H1 (cell line): ENCODE data around the gene SEC61B. TPM values are rescaled to one million over a fixed set of nuclear protein-coding genes. Genes with fewer than 3 reads are reported as not detected.

Experiments
- CTCF ChIA-PET: fragments of 300-600 bp; sonication (Branson Sonifier 250); formaldehyde crosslinking; loops from one replicate; lab custom pipeline; 2021; ENCODE audit not compliant: partially characterized antibody; lab: Charles Lee
- POLR2A ChIA-PET: fragments of 300-600 bp; sonication (Branson Sonifier 250); formaldehyde crosslinking; loops from one replicate; lab custom pipeline; 2021; ENCODE audit warnings: inconsistent platforms; ENCODE audit not compliant: partially characterized antibody; lab: Charles Lee
- DNase-seq, 2 experiments: peaks; one replicate each; pipeline versions ENCODE4 v3.0.0 to v3.0.0-alpha.2; 2010 to 2022; ENCODE audit warnings: low spot score in 2 of 2, low read depth in 1 of 2, mixed read lengths in 1 of 2
- FAIRE-seq: peaks from 2 replicates; lab custom pipeline; 2011; peaks lifted over from hg19 to GRCh38; lab: Jason Lieb, UNC
- H2AFZ ChIP-seq: 2 replicates; pipeline ENCODE4 v1.8.1; 2012; ENCODE audit warnings: low read length, inconsistent platforms
- H2AK5ac ChIP-seq: 2 replicates; pipeline ENCODE4 v1.6.1; 2013; ENCODE audit warnings: low read depth, low read length
- H2BK120ac ChIP-seq: replicated peaks from 2 replicates; pipeline ENCODE3; 2013; ENCODE audit warnings: low read depth, low read length, inconsistent platforms
- H2BK12ac ChIP-seq: 2 replicates; pipeline ENCODE4 v1.6.1; 2013; ENCODE audit warnings: low read depth, low read length
- H2BK15ac ChIP-seq: 2 replicates; pipeline ENCODE4 v1.6.1; 2013; ENCODE audit warnings: low read length
- H2BK20ac ChIP-seq: 2 replicates; pipeline ENCODE4 v1.6.1; 2013; ENCODE audit warnings: low read length
- H2BK5ac ChIP-seq: 2 replicates; pipeline ENCODE4 v1.6.1; 2013; ENCODE audit warnings: low read depth, low read length
- H3K14ac ChIP-seq: 2 replicates; pipeline ENCODE4 v1.6.1; 2013; ENCODE audit warnings: inconsistent platforms; ENCODE audit not compliant: insufficient read length
- H3K18ac ChIP-seq: 2 replicates; pipeline ENCODE4 v1.6.1; 2013; ENCODE audit warnings: low read length; ENCODE audit errors: extremely low read depth
- H3K23ac ChIP-seq: 2 replicates; pipeline ENCODE4 v1.6.1; 2013; ENCODE audit warnings: inconsistent platforms; ENCODE audit not compliant: insufficient read length
- H3K23me2 ChIP-seq: 2 replicates; pipeline ENCODE4 v1.6.1; 2013; ENCODE audit warnings: low read depth, low read length
- H3K27ac ChIP-seq: 2 replicates; pipeline ENCODE4 v1.6.1; 2011; ENCODE audit warnings: low read depth, low read length, inconsistent platforms
- H3K27me3 ChIP-seq, 4 experiments: replicated peaks in 1 of 4; 1 replicate in 1 of 4; 2 replicates in 3 of 4; pipeline versions ENCODE4 v1.6.1 to v1.8.1; 2011 to 2013; ENCODE audit warnings: low read length in 3 of 4, mild to moderate bottlenecking in 3 of 4, inconsistent platforms in 2 of 4, mixed read lengths in 2 of 4, moderate library complexity in 1 of 4; ENCODE audit not compliant: control insufficient read depth in 3 of 4, insufficient read depth in 3 of 4; ENCODE audit errors: extremely low read depth in 1 of 4
- H3K36me3 ChIP-seq, 4 experiments: 2 replicates each; pipeline versions ENCODE4 v1.6.1 to v1.8.1; 2011 to 2013; ENCODE audit warnings: mild to moderate bottlenecking in 4 of 4, low read length in 3 of 4, moderate library complexity in 2 of 4, control low read depth in 1 of 4, inconsistent platforms in 1 of 4; ENCODE audit not compliant: insufficient read depth in 4 of 4, control insufficient read depth in 2 of 4
- H3K4ac ChIP-seq: replicated peaks from 2 replicates; pipeline ENCODE3; 2013; ENCODE audit warnings: low read length, low read depth, mixed read lengths, inconsistent platforms; ENCODE audit not compliant: insufficient read length
- H3K4me1 ChIP-seq, 4 experiments: replicated peaks in 1 of 4; 1 replicate in 1 of 4; 2 replicates in 3 of 4; pipeline versions ENCODE4 v1.6.1 to v1.8.1; 2011 to 2013; ENCODE audit warnings: low read length in 3 of 4, inconsistent platforms in 2 of 4, mixed read lengths in 1 of 4; ENCODE audit not compliant: insufficient read depth in 4 of 4, control insufficient read depth in 3 of 4
- H3K4me2 ChIP-seq, 2 experiments: 2 replicates each; pipeline versions ENCODE4 v1.6.1 to v1.8.1; 2011 to 2013; ENCODE audit warnings: low read depth in 2 of 2, low read length in 2 of 2, control low read depth in 1 of 2, inconsistent platforms in 1 of 2, mild to moderate bottlenecking in 1 of 2; ENCODE audit not compliant: insufficient read depth in 1 of 2
- H3K4me3 ChIP-seq, 4 experiments: fragments of 200-600, 300-600 bp in 1 of 4; sonication (generic), shearing (Covaris generic), sonication (Bioruptor Twin) in 1 of 4; 2 replicates each; pipeline versions ENCODE4 v1.5.1 to v1.8.1; 2011 to 2016; ENCODE audit warnings: low read length in 4 of 4, low read depth in 3 of 4, control low read depth in 2 of 4, inconsistent platforms in 2 of 4, mild to moderate bottlenecking in 2 of 4, mixed read lengths in 1 of 4, moderate library complexity in 1 of 4; ENCODE audit not compliant: insufficient read depth in 2 of 4; ENCODE audit errors: extremely low read depth in 1 of 4
- H3K56ac ChIP-seq: replicated peaks from 2 replicates; pipeline ENCODE3; 2013; ENCODE audit warnings: low read depth, mild to moderate bottlenecking, mixed read lengths, low read length, inconsistent platforms; ENCODE audit not compliant: insufficient read length
- H3K79me1 ChIP-seq: 2 replicates; pipeline ENCODE4 v1.6.1; 2013; ENCODE audit warnings: low read depth, low read length, control low read depth
- H3K79me2 ChIP-seq, 2 experiments: 2 replicates each; pipeline versions ENCODE4 v1.6.1 to v1.8.1; 2012 to 2013; ENCODE audit warnings: low read length in 2 of 2, mild to moderate bottlenecking in 2 of 2, inconsistent platforms in 1 of 2; ENCODE audit not compliant: insufficient read depth in 2 of 2, control insufficient read depth in 1 of 2
- H3K9ac ChIP-seq, 4 experiments: replicated peaks in 1 of 4; 1 replicate in 1 of 4; 2 replicates in 3 of 4; pipeline versions ENCODE4 v1.6.1 to v1.8.1; 2011 to 2013; ENCODE audit warnings: low read depth in 3 of 4, low read length in 3 of 4, control low read depth in 2 of 4, mild to moderate bottlenecking in 2 of 4, moderate library complexity in 2 of 4, inconsistent platforms in 1 of 4; ENCODE audit errors: extremely low read depth in 1 of 4
- H3K9me3 ChIP-seq, 2 experiments: 2 replicates each; pipeline versions ENCODE4 v1.6.1 to v1.8.1; 2012 to 2013; ENCODE audit warnings: mild to moderate bottlenecking in 2 of 2, moderate library complexity in 2 of 2, control low read depth in 1 of 2, inconsistent platforms in 1 of 2, low read depth in 1 of 2, low read length in 1 of 2, mixed read lengths in 1 of 2; ENCODE audit not compliant: insufficient read depth in 2 of 2
- H4K20me1 ChIP-seq, 2 experiments: replicated peaks in 1 of 2; 2 replicates each; pipeline versions ENCODE3 to v1.8.1; 2011 to 2013; ENCODE audit warnings: inconsistent platforms in 2 of 2, low read length in 2 of 2, mild to moderate bottlenecking in 1 of 2; ENCODE audit not compliant: insufficient read depth in 2 of 2, control insufficient read depth in 1 of 2
- H4K5ac ChIP-seq: 2 replicates; pipeline ENCODE4 v1.6.1; 2013; ENCODE audit warnings: low read length, low read depth, mixed read lengths, inconsistent platforms; ENCODE audit not compliant: insufficient read length
- H4K8ac ChIP-seq: 2 replicates; pipeline ENCODE4 v1.8.0; 2013; ENCODE audit warnings: mild to moderate bottlenecking, moderate library complexity, low read length, inconsistent platforms; ENCODE audit not compliant: insufficient read depth; ENCODE audit errors: extremely low read depth
- H4K91ac ChIP-seq: replicated peaks from 2 replicates; pipeline ENCODE3; 2013; ENCODE audit warnings: low read length, mixed read lengths, inconsistent platforms; ENCODE audit not compliant: insufficient read length
- NANOG ChIP-seq: IDR thresholded peaks from 2 replicates; pipeline ENCODE4 v1.6.1; 2011; ENCODE audit warnings: low read length, low read depth, mild to moderate bottlenecking, inconsistent platforms; ENCODE audit not compliant: insufficient read depth, poor library complexity, severe bottlenecking
- SUZ12 ChIP-seq: fragments of 200-600 bp; sonication (generic); IDR thresholded peaks from 2 replicates; pipeline ENCODE4 v1.6.1; 2012; ENCODE audit warnings: mild to moderate bottlenecking, inconsistent platforms, low read length, moderate library complexity, mixed read lengths
- WGBS, 2 experiments: shearing (Covaris generic) in 1 of 2; methylation state at CpG; one replicate each; pipeline versions ENCODE4 v1.1.6 to v1.1.7; 2013 to 2015; ENCODE audit warnings: low lambda C conversion rate in 2 of 2, mixed read lengths in 2 of 2, inconsistent platforms in 1 of 2, low coverage in 1 of 2, missing lambda C conversion rate in 1 of 2; ENCODE audit not compliant: insufficient replicate concordance in 2 of 2, insufficient coverage in 1 of 2, insufficient read length in 1 of 2; ENCODE audit errors: extremely low coverage in 1 of 2, missing lambda C conversion rate in 1 of 2; 5-methylcytosine and 5-hydroxymethylcytosine counted together
- polyA plus RNA-seq, 7 experiments: library from polyadenylated mRNA; depleted of rRNA in 3 of 7; stranded (reverse) in 5 of 7; unstranded in 2 of 7; fragments of >200 nt in 5 of 7; fragments of 200-250 nt in 2 of 7; gene quantifications; 1 replicate in 5 of 7; 2 replicates in 1 of 7; 4 replicates in 1 of 7; pipeline versions ENCODE4 v1.2.1 to v1.2.3, GENCODE V29; 2011 to 2013; ENCODE audit warnings: missing spikeins in 2 of 7, mixed read lengths in 2 of 7
- total RNA-seq: library from RNA; stranded (reverse); fragmentation: NEBNext Ultra II Directional; extraction: Animal tissue kit (Norgen Biotek cat#: 25700); gene quantifications from 2 replicates; pipeline ENCODE4 v1.2.1, GENCODE V29; 2021

SEC61B gene
- total and polyA plus RNA-seq, 2 of the 8 experiments (the other 6 are each of a cell fraction or from before 2014, with no cell fraction given): 155 to 379 TPM

GRCh38 chr9:99189186-99189585 lies 32.9 kb upstream of the SEC61B start:
- TF ChIP-seq NANOG (no peak), SUZ12 (no peak)
- TF ChIP-seq, all 59 proteins: peak for 0
- H4K91ac ChIP-seq: no peak overlapping the region
- CTCF ChIA-PET: interaction anchor here (1.0 to 9.4 kb wide), 5 partner anchors 9 to 137 kb away, joined by 3 to 105 read pairs (median 4); no protein-coding TSS in a partner anchor

More at GRCh38 chr9:99189186-99189585, 32.9 kb upstream of the SEC61B start:
- Histone ChIP-seq H2AK5ac (no peak overlapping the region), H3K18ac (no peak overlapping the region), H3K4ac (no peak overlapping the region), H3K23ac (no peak overlapping the region), H3K9me3 (no peaks in the 10 kb centered on the region), H3K27me3 (no peaks in the 10 kb centered on the region), H3K56ac (no peak overlapping the region), H2BK20ac (no peak overlapping the region), H3K36me3 (no peaks in the 10 kb centered on the region), H2BK5ac (no peak overlapping the region), H3K79me1 (no peaks in the 10 kb centered on the region), H3K79me2 (no peaks in the 10 kb centered on the region), H3K4me2 (no peak overlapping the region), H4K5ac (no peak overlapping the region), H3K23me2 (no peaks in the 10 kb centered on the region), H2BK120ac (no peak overlapping the region), H3K14ac (no peak overlapping the region), H3K9ac (no peak overlapping the region), H2BK15ac (no peak overlapping the region), H2AFZ (no peak overlapping the region), H3K27ac (no peak overlapping the region), H2BK12ac (no peak overlapping the region), H3K4me1 (peaks cover 0 to 3% (median 1%) of the 10 kb centered on the region in 4 experiments; a peak in 2 of 7 replicates), H4K8ac (no peak overlapping the region), H3K4me3 (no peak overlapping the region), H4K20me1 (no peaks in the 10 kb centered on the region)
- 89% methylated on average over 2 of the region's 2 CpGs; no CpG with 5 or more reads in 1 of the 2 experiments for WGBS, 2 experiments
- FAIRE-seq (no peak), DNase-seq (no peak)
- POLR2A ChIA-PET: interaction anchor here (0.9 to 1.2 kb wide), 2 partner anchors 9 to 33 kb away, joined by 3 to 4 read pairs; partner anchors contain the start of genes ALG2 and SEC61B
